Karpas-422 (cell line): ENCODE data around the gene IL5RA. TPM values are rescaled to one million over a fixed set of nuclear protein-coding genes. Genes with fewer than 3 reads are reported as not detected.

Experiments
- DNase-seq: peaks from one replicate; pipeline ENCODE4 v3.0.0-alpha.2; 2015
- H2AFZ ChIP-seq: fragments of 200-600 bp; sonication (generic); 2 replicates; pipeline ENCODE4 v1.6.1; 2014; ENCODE audit warnings: antibody characterized with exemption, low read length, mixed read lengths
- H3K27ac ChIP-seq: fragments of 200-600 bp; sonication (generic); 2 replicates; pipeline ENCODE4 v1.5.1; 2014; ENCODE audit warnings: mild to moderate bottlenecking, low read length, moderate library complexity
- H3K27me3 ChIP-seq: fragments of 200-600 bp; sonication (generic); 2 replicates; pipeline ENCODE4 v1.6.1; 2014; ENCODE audit warnings: low read length, mixed read lengths
- H3K36me3 ChIP-seq: fragments of 200-600 bp; sonication (generic); 2 replicates; pipeline ENCODE4 v1.6.1; 2014; ENCODE audit warnings: low read length, mixed read lengths; ENCODE audit not compliant: insufficient read depth
- H3K4me1 ChIP-seq: fragments of 200-600 bp; sonication (generic); 2 replicates; pipeline ENCODE4 v1.6.1; 2014; ENCODE audit warnings: mild to moderate bottlenecking, low read length, mixed read lengths
- H3K4me2 ChIP-seq: fragments of 200-600 bp; sonication (generic); 2 replicates; pipeline ENCODE4 v1.6.1; 2014; ENCODE audit warnings: low read length, low read depth, mild to moderate bottlenecking; ENCODE audit not compliant: poor library complexity, severe bottlenecking
- H3K4me3 ChIP-seq: fragments of 200-600 bp; sonication (generic); 2 replicates; pipeline ENCODE4 v1.5.1; 2014; ENCODE audit warnings: mild to moderate bottlenecking, antibody characterized with exemption, low read length, mixed read lengths
- H3K79me2 ChIP-seq: fragments of 200-600 bp; sonication (generic); 2 replicates; pipeline ENCODE4 v1.6.1; 2014; ENCODE audit warnings: mild to moderate bottlenecking, low read length, mixed read lengths
- H3K9ac ChIP-seq: fragments of 200-600 bp; sonication (generic); 2 replicates; pipeline ENCODE4 v1.6.0; 2014; ENCODE audit warnings: low read length
- H3K9me2 ChIP-seq: fragments of 200-600 bp; sonication (generic), shearing (Covaris generic); replicated peaks from 2 replicates; pipeline ENCODE4 v1.6.0; 2014; ENCODE audit warnings: mild to moderate bottlenecking, low read length, moderate library complexity; ENCODE audit not compliant: insufficient read depth
- H3K9me3 ChIP-seq: fragments of 300-700, 200-600 bp; sonication (generic); 2 replicates; pipeline ENCODE4 v1.6.1; 2014; ENCODE audit warnings: low read length, mixed read lengths
- H4K20me1 ChIP-seq: fragments of 200-600 bp; sonication (generic); 2 replicates; pipeline ENCODE4 v1.6.1; 2014; ENCODE audit warnings: mild to moderate bottlenecking, antibody characterized with exemption, low read length, low read depth; ENCODE audit not compliant: insufficient read depth
- small RNA-seq: library from RNA; depleted of rRNA; stranded (forward); fragments of <200 nt; gene quantifications from one replicate; pipeline ENCODE3, GENCODE V24; 2014
- total RNA-seq: library from RNA; depleted of rRNA; stranded (reverse); fragments of >200 nt; shearing (Covaris generic); gene quantifications from 2 replicates; pipeline ENCODE4 v1.2.3, GENCODE V29; 2014; ENCODE audit warnings: low replicate concordance; rRNA removed

Gene IL5RA
- total RNA-seq, 1 experiment from 2014 or later: not detected

GRCh38 chr3:3031326-3031725, 78.8 kb downstream of the IL5RA start:
- Histone ChIP-seq H3K4me3 (no peak overlapping the region), H3K4me1 (no peaks in the 10 kb centered on the region), H3K9me3 (no peaks in the 10 kb centered on the region), H3K4me2 (no peak overlapping the region), H3K9ac (no peak overlapping the region), H3K79me2 (no peaks in the 10 kb centered on the region), H3K36me3 (no peaks in the 10 kb centered on the region), H3K27ac (no peak overlapping the region), H4K20me1 (no peaks in the 10 kb centered on the region), H2AFZ (no peak overlapping the region), H3K9me2 (no peaks in the 10 kb centered on the region), H3K27me3 (no peaks in the 10 kb centered on the region)
- DNase-seq: no peak

GRCh38 chr3:3027976-3028567, 82.1 kb downstream of the IL5RA start:
- Histone ChIP-seq H2AFZ (no peak overlapping the region), H3K9me2 (no peaks in the 10 kb centered on the region), H4K20me1 (no peaks in the 10 kb centered on the region), H3K27me3 (no peaks in the 10 kb centered on the region), H3K36me3 (no peaks in the 10 kb centered on the region), H3K9me3 (no peaks in the 10 kb centered on the region), H3K9ac (no peak overlapping the region), H3K27ac (no peak overlapping the region), H3K4me2 (no peak overlapping the region), H3K4me3 (no peak overlapping the region), H3K4me1 (no peaks in the 10 kb centered on the region), H3K79me2 (no peaks in the 10 kb centered on the region)
- no peak for DNase-seq

GRCh38 chr3:3023111-3023745, 86.9 kb downstream of the IL5RA start:
- Histone ChIP-seq H3K4me3 (no peak overlapping the region), H2AFZ (no peak overlapping the region), H3K9ac (no peak overlapping the region), H3K9me2 (no peaks in the 10 kb centered on the region), H3K27ac (no peak overlapping the region), H3K4me1 (no peaks in the 10 kb centered on the region), H3K36me3 (no peaks in the 10 kb centered on the region), H3K79me2 (no peaks in the 10 kb centered on the region), H3K27me3 (no peaks in the 10 kb centered on the region), H4K20me1 (no peaks in the 10 kb centered on the region), H3K4me2 (no peak overlapping the region), H3K9me3 (no peaks in the 10 kb centered on the region)
- DNase-seq: no peak

- Histone ChIP-seq H3K4me3 (no peak overlapping the region), H2AFZ (no peak overlapping the region), H3K79me2 (no peaks in the 10 kb centered on the region), H3K9ac (no peak overlapping the region), H3K4me2 (no peak overlapping the region), H3K9me3 (no peaks in the 10 kb centered on the region), H3K4me1 (no peaks in the 10 kb centered on the region), H4K20me1 (no peaks in the 10 kb centered on the region), H3K36me3 (no peaks in the 10 kb centered on the region), H3K27ac (no peak overlapping the region), H3K27me3 (no peaks in the 10 kb centered on the region), H3K9me2 (no peaks in the 10 kb centered on the region)
- DNase-seq: no peak
These were observed 90.0 kb downstream of the IL5RA start for GRCh38 chr3:3020209-3020608.

Small RNAs within 50 kb of the gene (small RNA-seq; reads per million reads assigned to genes)
- gene RF00416: not detected

Other genes with a start within 250 kb of the IL5RA start
- gene TRNT1, start 16.6 kb upstream of the IL5RA start, total RNA-seq: 31.0 and 39.5 TPM in 2 replicates
- gene CRBN, start 69.3 kb upstream of the IL5RA start, total RNA-seq: 24.3 and 53.8 TPM in 2 replicates